DND-41 (cell line): ENCODE results near the gene LLGL2.

Experiments
- ATAC-seq: fragments of 200-7000 bp; cut with Tn5 transposase; 3 replicates; pipeline ENCODE4 v1.9.1; 2021; ENCODE audit warnings: low read depth; ENCODE audit not compliant: insufficient read depth
- DNase-seq: peaks from one replicate; pipeline ENCODE4 v3.0.0-alpha.2; 2020
- H2AFZ ChIP-seq: 2 replicates; pipeline ENCODE4 v1.6.0; 2012; ENCODE audit warnings: low read depth, low read length
- H3K27ac ChIP-seq: 2 replicates; pipeline ENCODE4 v1.5.1; 2012; ENCODE audit warnings: low read length, inconsistent platforms
- H3K27me3 ChIP-seq: fragments of 200-600 bp; sonication (generic); 2 replicates; pipeline ENCODE4 v1.6.0; 2012; ENCODE audit warnings: low read length, mild to moderate bottlenecking, inconsistent platforms; ENCODE audit not compliant: insufficient read depth, poor library complexity
- H3K36me3 ChIP-seq: 2 replicates; pipeline ENCODE4 v1.5.1; 2012; ENCODE audit warnings: low read length, inconsistent platforms; ENCODE audit not compliant: insufficient read depth
- H3K4me1 ChIP-seq: 2 replicates; pipeline ENCODE4 v1.5.1; 2012; ENCODE audit warnings: mild to moderate bottlenecking, low read length; ENCODE audit not compliant: insufficient read depth
- H3K4me2 ChIP-seq: 2 replicates; pipeline ENCODE4 v1.6.0; 2012; ENCODE audit warnings: mild to moderate bottlenecking, moderate library complexity, low read length, inconsistent platforms; ENCODE audit not compliant: insufficient read depth
- H3K4me3 ChIP-seq, 2 experiments: fragments of 200-600 bp in 1 of 2; shearing (Covaris generic) in 1 of 2; 2 replicates each; pipeline ENCODE4 v1.5.1; 2012 to 2016; ENCODE audit warnings: inconsistent platforms in 2 of 2, low read length in 2 of 2, mild to moderate bottlenecking in 2 of 2, low read depth in 1 of 2, moderate library complexity in 1 of 2
- H3K79me2 ChIP-seq: 2 replicates; pipeline ENCODE4 v1.6.0; 2012; ENCODE audit warnings: low read length, inconsistent platforms; ENCODE audit not compliant: insufficient read depth
- H3K9ac ChIP-seq: 2 replicates; pipeline ENCODE4 v1.6.0; 2012; ENCODE audit warnings: low read depth, mild to moderate bottlenecking, inconsistent platforms, low read length, moderate library complexity
- H3K9me3 ChIP-seq: 2 replicates; pipeline ENCODE4 v1.5.1; 2012; ENCODE audit warnings: low read length, moderate library complexity, mild to moderate bottlenecking, inconsistent platforms; ENCODE audit not compliant: insufficient read depth, severe bottlenecking
- H4K20me1 ChIP-seq: 2 replicates; pipeline ENCODE4 v1.6.0; 2012; ENCODE audit warnings: low read length; ENCODE audit not compliant: insufficient read depth
- EZH2 ChIP-seq: IDR thresholded peaks from 3 replicates; pipeline ENCODE4 v1.6.1; 2012; ENCODE audit warnings: borderline replicate concordance, low read depth, mild to moderate bottlenecking, moderate library complexity, low read length, inconsistent platforms; ENCODE audit not compliant: severe bottlenecking
- TF ChIP-seq, protein P1 (sequence below): IDR thresholded peaks from 2 replicates; pipeline ENCODE4 v1.5.1; 2012; ENCODE audit warnings: borderline replicate concordance, low read length, moderate library complexity, mild to moderate bottlenecking; ENCODE audit not compliant: poor library complexity, severe bottlenecking; ENCODE audit errors: extremely low read depth

LLGL2 gene

GRCh38 chr17:75486151-75486550 lies 39.3 kb upstream of the LLGL2 start:
- peaks cover 13% of the 10 kb centered on the region; the same call in 1 of the 2 replicates for H4K20me1 ChIP-seq
- H3K36me3 ChIP-seq: peaks cover 35% of the 10 kb centered on the region
- H2AFZ ChIP-seq: no peak overlapping the region
- peaks cover 28% of the 10 kb centered on the region for H3K79me2 ChIP-seq
- no peak for ATAC-seq
- H3K9ac ChIP-seq: no peak overlapping the region
- H3K27ac ChIP-seq: no peak overlapping the region
- no peaks in the 10 kb centered on the region for H3K9me3 ChIP-seq
- H3K27me3 ChIP-seq: no peaks in the 10 kb centered on the region
- H3K4me2 ChIP-seq: no peak overlapping the region
- no peak overlapping the region for H3K4me3 ChIP-seq
- H3K4me1 ChIP-seq: peaks cover 25% of the 10 kb centered on the region
- no peak for TF ChIP-seq EZH2
- TF ChIP-seq, protein P1, sequence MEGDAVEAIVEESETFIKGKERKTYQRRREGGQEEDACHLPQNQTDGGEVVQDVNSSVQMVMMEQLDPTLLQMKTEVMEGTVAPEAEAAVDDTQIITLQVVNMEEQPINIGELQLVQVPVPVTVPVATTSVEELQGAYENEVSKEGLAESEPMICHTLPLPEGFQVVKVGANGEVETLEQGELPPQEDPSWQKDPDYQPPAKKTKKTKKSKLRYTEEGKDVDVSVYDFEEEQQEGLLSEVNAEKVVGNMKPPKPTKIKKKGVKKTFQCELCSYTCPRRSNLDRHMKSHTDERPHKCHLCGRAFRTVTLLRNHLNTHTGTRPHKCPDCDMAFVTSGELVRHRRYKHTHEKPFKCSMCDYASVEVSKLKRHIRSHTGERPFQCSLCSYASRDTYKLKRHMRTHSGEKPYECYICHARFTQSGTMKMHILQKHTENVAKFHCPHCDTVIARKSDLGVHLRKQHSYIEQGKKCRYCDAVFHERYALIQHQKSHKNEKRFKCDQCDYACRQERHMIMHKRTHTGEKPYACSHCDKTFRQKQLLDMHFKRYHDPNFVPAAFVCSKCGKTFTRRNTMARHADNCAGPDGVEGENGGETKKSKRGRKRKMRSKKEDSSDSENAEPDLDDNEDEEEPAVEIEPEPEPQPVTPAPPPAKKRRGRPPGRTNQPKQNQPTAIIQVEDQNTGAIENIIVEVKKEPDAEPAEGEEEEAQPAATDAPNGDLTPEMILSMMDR: no peak
- DNase-seq: no peak

- Histone ChIP-seq H3K4me2 (peak overlapping the region; percentile 49), H2AFZ (0 out of 2 replicates have a peak overlapping the region, but pooled peaks have one; percentile 62), H3K4me3 (peak overlapping the region in 1 of 2 experiments; percentile 42; a peak in 1 of 4 replicates), H3K27me3 (no peaks in the 10 kb centered on the region), H3K9ac (peak overlapping the region; percentile 34), H3K79me2 (peaks cover 22% of the 10 kb centered on the region), H3K36me3 (peaks cover 43% of the 10 kb centered on the region), H3K4me1 (peaks cover 25% of the 10 kb centered on the region), H3K27ac (peak overlapping the region; percentile 79), H4K20me1 (peaks cover 7% of the 10 kb centered on the region; the same call in 1 of the 2 replicates), H3K9me3 (no peaks in the 10 kb centered on the region)
- DNase-seq (no peak), ATAC-seq (no peak)
- TF ChIP-seq, protein P1: no peak
- TF ChIP-seq EZH2: no peak
Observed at GRCh38 chr17:75486951-75487350, 38.5 kb upstream of the LLGL2 start.

GRCh38 chr17:75487351-75488070 lies 38.0 kb upstream of the LLGL2 start:
- Histone ChIP-seq H3K4me3 (peak overlapping the region in 1 of 2 experiments; percentile 42; a peak in 2 of 4 replicates), H3K4me2 (peak overlapping the region; percentile 49), H3K36me3 (peaks cover 49% of the 10 kb centered on the region), H3K9ac (peak overlapping the region; percentile 34), H3K9me3 (no peaks in the 10 kb centered on the region), H3K27ac (peak overlapping the region; percentile 79), H4K20me1 (peaks cover 6% of the 10 kb centered on the region; the same call in 1 of the 2 replicates), H2AFZ (peak overlapping the region; percentile 62), H3K27me3 (no peaks in the 10 kb centered on the region), H3K79me2 (peaks cover 22% of the 10 kb centered on the region), H3K4me1 (peaks cover 25% of the 10 kb centered on the region)
- DNase-seq: peak; percentile 86
- TF ChIP-seq, protein P1: peak; percentile 5
- no peak for TF ChIP-seq EZH2
- peak; percentile 98 for ATAC-seq
